Germinal center (tissue), 1 donor: ENCODE data around the gene TUBB1.
A peak's percentile ranks its signal among the peaks of the same experiment; 100 is the strongest.

Source experiments
- DNase-seq: peaks from one replicate; pipeline ENCODE4 v3.0.0; 2012; ENCODE audit warnings: mixed read lengths, low spot score

Gene TUBB1

GRCh38 chr20:58990651-58991445, 28.4 kb upstream of the TUBB1 start:
- no peak for DNase-seq

GRCh38 chr20:58991715-58992114, 27.5 kb upstream of the TUBB1 start:
- DNase-seq = no peak

DNA sequence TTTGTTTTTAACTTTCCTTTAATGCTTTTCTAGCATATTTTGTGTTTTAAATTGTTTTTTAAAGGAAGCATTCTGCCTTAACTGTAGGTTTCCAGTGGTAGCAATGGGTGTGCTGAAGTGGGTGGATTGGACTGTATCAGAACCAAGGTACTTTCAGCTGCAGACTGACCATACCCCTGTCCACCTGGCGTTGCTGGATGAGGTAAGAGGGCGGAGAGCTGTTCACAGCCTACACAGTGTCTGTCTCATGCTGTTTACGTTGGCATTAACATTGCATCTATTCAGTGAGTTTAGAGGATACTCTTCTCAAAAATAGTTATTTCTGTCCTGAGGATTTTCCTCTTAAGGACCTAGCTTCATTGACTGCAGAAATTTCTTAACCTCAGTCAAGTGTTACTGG, 26.3 kb upstream of the TUBB1 start:
- no peak for DNase-seq

DNA sequence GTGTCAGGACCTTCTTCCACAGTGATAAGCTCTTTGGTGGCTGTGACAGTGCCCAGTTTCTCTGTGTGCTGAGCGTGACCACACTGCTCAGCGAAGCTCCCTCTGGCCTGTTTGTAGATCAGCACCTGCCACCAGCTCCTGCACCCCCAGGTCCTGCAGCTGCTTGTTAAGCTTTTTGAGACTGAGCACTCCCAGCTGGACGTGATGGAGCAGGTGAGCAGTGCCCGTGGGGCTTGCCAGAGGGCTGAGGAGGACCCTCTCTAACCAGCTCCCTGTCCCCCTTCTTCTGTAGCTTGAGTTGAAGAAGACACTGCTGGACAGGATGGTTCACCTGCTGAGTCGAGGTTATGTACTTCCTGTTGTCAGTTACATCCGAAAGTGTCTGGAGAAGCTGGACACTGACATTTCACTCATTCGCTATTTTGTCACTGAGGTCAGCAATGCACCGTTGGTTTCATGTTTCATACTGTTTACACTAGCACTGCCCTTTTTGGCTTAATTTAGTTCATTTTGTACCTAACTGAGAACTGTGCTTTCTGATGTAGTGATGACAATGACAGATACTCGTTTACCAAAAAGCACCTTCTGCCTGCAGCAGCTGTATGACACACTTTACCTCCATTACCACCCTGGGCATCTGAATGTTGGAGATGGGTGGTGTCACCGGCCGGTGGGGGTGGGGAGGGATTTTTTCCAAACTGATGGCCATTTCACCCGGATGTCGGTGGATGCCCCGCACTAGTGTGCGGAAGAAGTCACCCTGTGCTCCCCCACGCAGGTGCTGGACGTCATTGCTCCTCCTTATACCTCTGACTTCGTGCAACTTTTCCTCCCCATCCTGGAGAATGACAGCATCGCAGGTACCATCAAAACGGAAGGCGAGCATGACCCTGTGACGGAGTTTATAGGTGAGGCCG, 25.6 kb upstream of the TUBB1 start:
- DNase-seq = no peak

DNA sequence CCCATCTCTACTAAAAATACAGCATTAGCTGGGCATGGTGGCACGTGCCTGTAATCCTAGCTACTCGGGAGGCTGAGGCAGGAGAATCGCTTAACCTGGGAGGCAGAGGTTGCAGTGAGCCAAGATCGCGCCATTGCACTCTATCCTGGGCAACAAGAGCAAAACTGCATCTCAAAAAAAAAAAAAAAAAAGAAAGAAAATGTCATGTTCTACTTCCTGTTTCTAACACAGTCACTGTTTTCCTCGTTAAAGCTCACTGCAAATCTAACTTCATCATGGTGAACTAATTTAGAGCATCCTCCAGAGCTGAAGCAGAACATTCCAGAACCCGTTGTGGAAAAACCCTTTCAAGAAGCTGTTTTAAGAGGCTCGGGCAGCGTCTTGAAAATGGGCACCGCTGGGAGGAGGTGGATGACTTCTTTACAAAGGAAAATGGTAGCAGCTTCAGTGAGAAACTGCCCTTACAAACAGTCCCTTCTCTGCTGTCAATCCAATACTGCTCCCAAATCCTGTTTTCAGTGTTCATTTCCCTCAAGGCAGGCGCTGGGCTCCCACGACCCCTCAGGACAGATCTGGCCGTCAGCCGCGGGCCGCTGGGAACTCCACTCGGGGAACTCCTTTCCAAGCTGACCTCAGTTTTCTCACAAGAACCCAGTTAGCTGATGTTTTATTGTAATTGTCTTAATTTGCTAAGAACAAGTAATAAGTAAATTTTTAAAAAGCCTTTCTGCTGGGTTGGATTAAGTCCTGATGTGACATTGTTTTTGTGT, 24.7 kb upstream of the TUBB1 start:
- DNase-seq = no peak

GRCh38 chr20:58995461-58996225, 23.6 kb upstream of the TUBB1 start:
- DNase-seq = no peak

GRCh38 chr20:58996226-58996611, 23.0 kb upstream of the TUBB1 start:
- DNase-seq = no peak

DNA sequence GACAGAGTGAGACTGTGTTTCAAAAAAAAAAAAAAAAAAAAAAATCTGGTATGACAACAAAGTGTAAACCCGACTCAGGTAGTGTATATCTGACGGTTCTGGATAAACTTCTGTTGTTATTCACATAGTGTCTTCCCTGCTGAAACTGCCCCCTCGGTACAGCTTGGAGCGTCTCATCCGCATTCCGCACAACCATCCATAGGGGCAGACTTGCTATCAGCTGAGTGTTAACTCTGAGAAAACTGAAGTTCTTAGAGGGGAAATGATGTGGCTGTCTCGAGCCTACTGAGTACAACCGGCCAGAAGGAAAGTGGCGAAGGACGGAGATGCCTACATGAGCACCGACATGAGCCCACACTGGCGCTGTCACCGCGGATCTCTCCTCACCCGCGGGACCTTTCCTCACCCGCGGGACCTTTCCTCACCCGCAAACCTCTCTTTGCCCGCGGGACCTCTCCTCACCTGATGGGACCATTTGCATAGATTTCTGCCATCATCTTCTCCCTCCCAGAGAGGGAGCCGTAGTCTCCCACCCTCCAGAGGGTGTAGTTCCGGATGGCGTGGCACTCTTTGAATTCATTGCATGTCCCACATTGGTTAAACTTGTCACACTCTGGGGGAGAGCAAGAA, 22.0 kb upstream of the TUBB1 start:
- DNase-seq = no peak

- DNase-seq = no peak
These were observed 20.6 kb upstream of the TUBB1 start for GRCh38 chr20:58998656-58999055.

DNA sequence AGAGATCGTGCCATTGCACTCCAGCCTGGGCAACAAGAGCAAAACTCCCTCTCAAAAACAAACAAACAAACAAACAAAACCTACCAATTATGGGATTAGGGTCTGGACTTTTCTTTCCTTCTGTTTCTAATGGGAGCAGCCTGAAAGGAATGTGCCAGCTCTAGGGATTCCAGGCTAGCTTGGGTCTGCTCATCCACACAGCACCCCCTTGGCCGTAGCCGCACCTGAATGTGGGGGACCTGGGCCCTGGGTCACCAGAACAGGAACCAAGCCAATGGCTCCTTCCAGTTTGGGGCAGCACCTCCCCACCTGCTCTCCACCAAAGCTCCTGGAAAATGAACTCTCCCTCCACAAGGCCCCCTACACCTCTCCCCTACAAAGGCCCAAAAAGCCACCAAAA, 18.9 kb upstream of the TUBB1 start:
- no peak for DNase-seq

GRCh38 chr20:59001068-59001448, 18.2 kb upstream of the TUBB1 start:
- no peak for DNase-seq

DNA sequence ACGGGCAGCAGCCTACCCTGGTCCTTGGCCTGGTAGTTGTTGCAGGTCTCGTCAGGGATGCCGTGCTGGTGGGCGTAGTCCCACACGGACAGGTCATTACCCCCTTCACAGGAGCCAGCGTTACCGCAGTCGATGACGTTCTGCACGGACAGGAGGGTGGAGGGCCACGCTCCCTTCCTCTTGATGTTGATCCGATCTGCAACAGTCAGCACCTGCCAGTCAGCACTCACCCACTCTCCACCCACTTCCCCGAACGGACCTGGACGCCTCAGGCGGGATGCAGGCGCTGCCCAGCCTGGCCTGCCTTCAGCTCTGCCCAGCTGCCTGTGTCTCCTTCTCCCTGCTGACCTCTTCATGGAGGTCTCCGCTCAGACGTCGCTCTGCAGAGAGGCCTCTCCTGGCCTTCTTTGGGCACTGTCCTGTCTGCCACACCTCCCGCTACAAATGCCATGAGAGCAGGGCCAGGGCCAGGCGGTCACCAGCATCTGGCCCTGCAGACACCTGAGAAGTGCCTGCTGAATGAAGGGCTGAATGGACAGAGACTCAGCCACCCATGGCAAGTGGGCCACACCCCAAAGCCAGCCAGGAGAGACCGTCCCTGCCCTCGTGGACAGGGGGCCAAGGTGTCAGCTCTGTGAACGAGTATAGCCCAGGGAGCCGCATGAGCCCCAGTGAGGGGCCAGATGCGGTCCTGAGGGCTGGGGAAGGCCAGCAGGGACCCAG, 17.6 kb upstream of the TUBB1 start:
- no peak for DNase-seq

DNA sequence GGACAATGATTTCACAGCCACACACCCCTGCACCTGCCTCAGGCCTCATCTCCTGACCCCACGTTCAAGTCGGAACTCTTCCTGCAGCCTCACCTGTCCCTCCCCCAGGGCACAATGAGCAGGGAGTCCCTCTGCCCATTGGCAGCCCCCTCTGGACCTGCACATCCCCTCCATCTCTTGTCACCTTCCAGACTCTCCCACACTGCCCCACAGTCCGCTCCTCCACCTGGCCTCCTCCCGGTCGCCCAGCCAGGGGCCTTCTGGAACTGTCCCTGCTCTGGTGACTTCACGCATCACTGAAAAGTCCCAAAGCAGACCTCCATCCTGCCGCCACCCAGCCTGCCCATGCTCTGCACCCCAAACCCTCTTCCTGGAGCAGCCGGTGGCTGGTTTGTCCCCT, 16.8 kb upstream of the TUBB1 start:
- no peak for DNase-seq

GRCh38 chr20:59002874-59003399, 16.3 kb upstream of the TUBB1 start:
- no peak for DNase-seq

GRCh38 chr20:59003836-59004492, 15.3 kb upstream of the TUBB1 start:
- no peak for DNase-seq

DNA sequence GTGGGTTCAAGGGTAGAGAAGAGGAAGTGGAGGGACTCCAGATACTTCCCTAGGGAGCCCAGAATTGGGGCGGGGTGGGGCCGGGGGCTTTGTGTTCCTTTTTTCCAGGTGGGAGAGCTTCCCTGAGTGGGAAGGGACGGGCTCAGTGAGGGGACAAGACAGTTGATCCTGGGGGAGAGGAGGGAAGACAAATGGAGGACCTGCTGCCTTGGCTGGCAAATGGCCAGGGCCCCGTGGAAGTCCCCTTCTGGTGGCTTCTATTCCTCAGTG, 14.8 kb upstream of the TUBB1 start:
- no peak for DNase-seq

DNA sequence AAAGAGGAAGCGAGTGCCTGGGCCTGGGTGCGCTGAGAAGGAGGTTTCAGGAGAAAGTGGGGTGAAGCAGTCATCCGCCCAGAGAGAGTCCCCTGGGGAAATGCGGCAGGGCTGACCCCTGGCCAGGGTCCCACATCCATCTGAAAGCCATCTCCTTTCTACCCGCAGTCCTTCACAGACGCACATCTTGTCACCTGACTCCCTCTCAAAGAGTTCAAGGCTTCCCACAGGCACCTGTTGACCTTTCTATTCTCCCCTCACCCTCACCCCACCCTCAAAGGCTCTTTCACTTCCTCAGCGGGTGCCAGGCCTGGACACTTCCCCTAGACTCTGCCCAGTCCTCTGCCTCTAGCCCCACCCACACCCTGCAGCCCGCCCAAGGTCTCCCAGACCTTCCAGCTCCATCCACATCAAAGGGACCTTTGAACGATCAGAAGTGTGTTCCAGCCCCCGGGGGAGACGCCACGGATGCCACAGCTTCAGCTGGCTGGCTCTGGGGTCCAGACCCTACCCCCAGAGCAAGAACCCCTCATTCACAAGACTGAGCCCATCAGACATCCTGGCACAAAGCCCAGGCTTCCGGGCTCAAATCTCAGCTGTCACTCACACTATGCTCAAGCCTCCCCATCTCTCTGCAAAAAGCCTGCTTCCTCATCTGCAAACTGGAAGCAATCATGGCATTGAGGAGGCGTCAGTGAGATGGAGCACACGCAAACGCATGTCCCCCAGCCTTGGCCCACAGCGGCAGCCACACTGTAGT, 14.3 kb upstream of the TUBB1 start:
- peak; percentile 84 for DNase-seq

- peak; percentile 38 for DNase-seq
These were observed 13.6 kb upstream of the TUBB1 start for GRCh38 chr20:59005523-59006166.
